ENCODE results near the gene FGG. TPM values are rescaled to one million over a fixed set of nuclear protein-coding genes. Genes with fewer than 3 reads are reported as not detected.

Gene FGG
- total and polyA plus RNA-seq, 2 donors (not counting 3 experiments of a cell fraction or from before 2014, with no cell fraction given) = not detected

GRCh38 chr4:154630324-154630723 is 17.9 kb upstream of the FGG start:
- dilution Hi-C loops (cut with MboI; ENCODE audit: extremely low pct_ligation_motif_present, low sequenced_read_pairs) = no loop called here
- no peak overlapping the region for H3K4me2 ChIP-seq (ENCODE audit: insufficient read depth, low read length)
- intact Hi-C loops (cut with micrococcal nuclease) = no loop called here
- no peaks in the 10 kb centered on the region for H4K20me1 ChIP-seq (replicated peaks; ENCODE audit: control insufficient read depth, extremely low read depth, insufficient read depth, low read length)
- peaks cover 16 to 26% of the 10 kb centered on the region in 2 experiments for H3K27me3 ChIP-seq (ENCODE audit: control insufficient read depth in 2 of 2, insufficient read depth in 2 of 2, low read length in 2 of 2)
- H3K4me1 ChIP-seq (ENCODE audit: control insufficient read depth, extremely low read depth, insufficient read depth, low read length) = no peaks in the 10 kb centered on the region
- no peak overlapping the region for H3K9ac ChIP-seq (replicated peaks; ENCODE audit: extremely low read depth, insufficient read depth, low read length)
- H3K27ac ChIP-seq (ENCODE audit: insufficient read depth, low read depth, low read length) = no peak overlapping the region
- FAIRE-seq (no peak), DNase-seq (ENCODE audit: low read depth, low spot score) (no peak)
- no peaks in the 10 kb centered on the region for H3K79me2 ChIP-seq (ENCODE audit: control insufficient read depth, insufficient read depth, low read length)
- H2AFZ ChIP-seq (ENCODE audit: low read depth, low read length) = no peak overlapping the region
- no peaks in the 10 kb centered on the region for H3K36me3 ChIP-seq (ENCODE audit: control insufficient read depth in 2 of 2, extremely low read depth in 1 of 2, insufficient read depth in 2 of 2, low read length in 2 of 2)
- no TSS peak for BruUV-seq (replicated peaks)
- ChIA-PET CTCF (interaction anchor here (0.8 to 1.4 kb wide), 2 partner anchors 9 to 12 kb away, joined by 3 to 8 read pairs; no protein-coding TSS in a partner anchor), POLR2A (no interaction called here)
- H3K9me1 ChIP-seq (replicated peaks; ENCODE audit: control insufficient read depth, extremely low read depth, insufficient read depth, low read length) = no peaks in the 10 kb centered on the region
- no peak for TF ChIP-seq POLR2A (IDR thresholded peaks at IDR 0.05; ENCODE audit: low read depth, low read length)
- no peak for TF ChIP-seq FOS (IDR thresholded peaks at IDR 0.05; ENCODE audit: borderline replicate concordance, insufficient read depth, low read length)
- no peak for TF ChIP-seq JUN (IDR thresholded peaks at IDR 0.05; ENCODE audit: borderline replicate concordance, insufficient read depth, insufficient read length, low read depth)
- no peak for TF ChIP-seq POLR2AphosphoS5 (IDR thresholded peaks at IDR 0.05; ENCODE audit: insufficient read depth, low read depth, low read length)
- TF ChIP-seq GATA2 (IDR thresholded peaks at IDR 0.05; ENCODE audit: insufficient read depth, insufficient read length, low read depth, low read length) = no peak
- no peak for TF ChIP-seq MYC (IDR thresholded peaks at IDR 0.05; ENCODE audit: low read depth, low read length)
- no peak for TF ChIP-seq CTCF (IDR thresholded peaks at IDR 0.05; ENCODE audit: extremely low read depth in 1 of 2, insufficient read depth in 1 of 2, low read depth in 1 of 2, low read length in 2 of 2)
- TF ChIP-seq MAX (IDR thresholded peaks at IDR 0.05; ENCODE audit: insufficient read depth, insufficient read length) = no peak
- TF ChIP-seq EZH2 (IDR thresholded peaks at IDR 0.05; ENCODE audit: borderline replicate concordance, low read depth, low read length, severe bottlenecking) = no peak
- no peak overlapping the region for H3K4me3 ChIP-seq (replicated peaks in 1 of 3; ENCODE audit: insufficient read depth in 1 of 3, low read depth in 1 of 3, low read length in 3 of 3)
- H3K9me3 ChIP-seq (replicated peaks; ENCODE audit: control insufficient read depth, insufficient read depth, low read length) = no peaks in the 10 kb centered on the region
